ENCODE results near the gene FREM2. TPM values are rescaled to one million over a fixed set of nuclear protein-coding genes. Genes with fewer than 3 reads are reported as not detected.

FREM2 gene
- total and polyA plus RNA-seq, 2 experiments from 2014 or later, result 2.4 to 29.8 TPM

- DNase-seq (ENCODE audit: low spot score), result peak; percentile 17
- H3K9me2 ChIP-seq (ENCODE audit: insufficient read depth), result no peaks in the 10 kb centered on the region
- H3K9me3 Mint-ChIP-seq, result no peaks in the 10 kb centered on the region
- no peak overlapping the region for H3K27ac ChIP-seq (ENCODE audit: low read depth)
- no peaks in the 10 kb centered on the region for H3K27me3 Mint-ChIP-seq (ENCODE audit: insufficient read depth, low read depth, poor library complexity)
- H3K4me2 ChIP-seq, result no peak overlapping the region
- H3K4me3 Mint-ChIP-seq, result no peak overlapping the region
- no peak overlapping the region for H3K4me3 ChIP-seq
- H3K4me1 Mint-ChIP-seq, result no peaks in the 10 kb centered on the region; the same call in 2 of the 3 replicates
- no peaks in the 10 kb centered on the region for H3K79me2 ChIP-seq (replicated peaks; ENCODE audit: insufficient read depth)
- no peaks in the 10 kb centered on the region for H3K36me3 ChIP-seq (ENCODE audit: insufficient read depth)
- H3K27ac Mint-ChIP-seq, result no peak overlapping the region
- no peaks in the 10 kb centered on the region for H3K36me3 Mint-ChIP-seq (ENCODE audit: low read depth)
- H3K4me1 ChIP-seq (ENCODE audit: insufficient read depth), result no peaks in the 10 kb centered on the region
- no peak overlapping the region for H2AFZ ChIP-seq
- no peak for ATAC-seq
- H3F3A ChIP-seq (replicated peaks; ENCODE audit: low read depth), result no peaks in the 10 kb centered on the region
- no peaks in the 10 kb centered on the region for H4K20me1 ChIP-seq (replicated peaks; ENCODE audit: insufficient read depth)
- H3K27me3 ChIP-seq (ENCODE audit: insufficient read depth), result no peaks in the 10 kb centered on the region
- TF ChIP-seq CTCF (conservative IDR thresholded peaks at IDR 0.05; ENCODE audit: low read depth in 2 of 2), result no peak
- TF ChIP-seq ZNF331 (CRISPR knock-in tag; IDR thresholded peaks at IDR 0.05; ENCODE audit: low read depth), result no peak
- TF ChIP-seq ZNF114 (CRISPR knock-in tag; IDR thresholded peaks at IDR 0.05), result no peak
- TF ChIP-seq POLR2AphosphoS5 (IDR thresholded peaks at IDR 0.05; ENCODE audit: low read depth), result no peak
- no peak for TF ChIP-seq EZH2 (IDR thresholded peaks at IDR 0.05; ENCODE audit: low read depth, unreplicated experiment)
- TF ChIP-seq ZNF462 (CRISPR knock-in tag; IDR thresholded peaks at IDR 0.05), result no peak
- no peak for TF ChIP-seq EZH2phosphoT487 (IDR thresholded peaks at IDR 0.05; ENCODE audit: unreplicated experiment)
- no peak for TF ChIP-seq NANOG (IDR thresholded peaks at IDR 0.05; ENCODE audit: borderline replicate concordance)
- no peak for TF ChIP-seq ETS1 (IDR thresholded peaks at IDR 0.05)
- TF ChIP-seq, protein P1, sequence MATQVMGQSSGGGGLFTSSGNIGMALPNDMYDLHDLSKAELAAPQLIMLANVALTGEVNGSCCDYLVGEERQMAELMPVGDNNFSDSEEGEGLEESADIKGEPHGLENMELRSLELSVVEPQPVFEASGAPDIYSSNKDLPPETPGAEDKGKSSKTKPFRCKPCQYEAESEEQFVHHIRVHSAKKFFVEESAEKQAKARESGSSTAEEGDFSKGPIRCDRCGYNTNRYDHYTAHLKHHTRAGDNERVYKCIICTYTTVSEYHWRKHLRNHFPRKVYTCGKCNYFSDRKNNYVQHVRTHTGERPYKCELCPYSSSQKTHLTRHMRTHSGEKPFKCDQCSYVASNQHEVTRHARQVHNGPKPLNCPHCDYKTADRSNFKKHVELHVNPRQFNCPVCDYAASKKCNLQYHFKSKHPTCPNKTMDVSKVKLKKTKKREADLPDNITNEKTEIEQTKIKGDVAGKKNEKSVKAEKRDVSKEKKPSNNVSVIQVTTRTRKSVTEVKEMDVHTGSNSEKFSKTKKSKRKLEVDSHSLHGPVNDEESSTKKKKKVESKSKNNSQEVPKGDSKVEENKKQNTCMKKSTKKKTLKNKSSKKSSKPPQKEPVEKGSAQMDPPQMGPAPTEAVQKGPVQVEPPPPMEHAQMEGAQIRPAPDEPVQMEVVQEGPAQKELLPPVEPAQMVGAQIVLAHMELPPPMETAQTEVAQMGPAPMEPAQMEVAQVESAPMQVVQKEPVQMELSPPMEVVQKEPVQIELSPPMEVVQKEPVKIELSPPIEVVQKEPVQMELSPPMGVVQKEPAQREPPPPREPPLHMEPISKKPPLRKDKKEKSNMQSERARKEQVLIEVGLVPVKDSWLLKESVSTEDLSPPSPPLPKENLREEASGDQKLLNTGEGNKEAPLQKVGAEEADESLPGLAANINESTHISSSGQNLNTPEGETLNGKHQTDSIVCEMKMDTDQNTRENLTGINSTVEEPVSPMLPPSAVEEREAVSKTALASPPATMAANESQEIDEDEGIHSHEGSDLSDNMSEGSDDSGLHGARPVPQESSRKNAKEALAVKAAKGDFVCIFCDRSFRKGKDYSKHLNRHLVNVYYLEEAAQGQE (IDR thresholded peaks at IDR 0.05; ENCODE audit: unreplicated experiment), result no peak
- TF ChIP-seq JUNB (IDR thresholded peaks at IDR 0.05; ENCODE audit: unreplicated experiment), result no peak
- TF ChIP-seq STAT1 (IDR thresholded peaks at IDR 0.05; ENCODE audit: unreplicated experiment), result no peak
- no peak for TF ChIP-seq CREB1 (CRISPR knock-in tag; IDR thresholded peaks at IDR 0.05; ENCODE audit: low read depth)
Observed at GRCh38 chr13:38662362-38662761, 24.5 kb upstream of the FREM2 start.

Data from GM23338 (cell line).